Fibroblast of mammary gland (primary cell): ENCODE results near the gene ZNF502.
A peak's percentile ranks its signal among the peaks of the same experiment; 100 is the strongest.

Experiments used
- DNase-seq: peaks from one replicate; pipeline ENCODE4 v3.0.0-alpha.2; 2010; ENCODE audit warnings: low read depth
- H3K4me3 ChIP-seq: 2 replicates; pipeline ENCODE4 v1.5.1; 2011; ENCODE audit warnings: low read depth, mild to moderate bottlenecking, low read length, moderate library complexity; ENCODE audit not compliant: control insufficient read depth
- TF ChIP-seq, protein P1 (sequence below): conservative IDR thresholded peaks from 2 replicates; pipeline ENCODE4 v1.5.1; 2011; ENCODE audit warnings: low read depth, low read length, inconsistent platforms; ENCODE audit not compliant: control insufficient read depth, insufficient read depth

The ZNF502 gene

GRCh38 chr3:44729384-44729910 is 17.0 kb downstream of the ZNF502 start, which contains the start of gene ZNF501:
Gene ZNF501, plus strand, starts transcription at chr3:44729635. Its CDS starts 4,787 bp downstream, at chr3:44734422.
- TF ChIP-seq, protein P1, sequence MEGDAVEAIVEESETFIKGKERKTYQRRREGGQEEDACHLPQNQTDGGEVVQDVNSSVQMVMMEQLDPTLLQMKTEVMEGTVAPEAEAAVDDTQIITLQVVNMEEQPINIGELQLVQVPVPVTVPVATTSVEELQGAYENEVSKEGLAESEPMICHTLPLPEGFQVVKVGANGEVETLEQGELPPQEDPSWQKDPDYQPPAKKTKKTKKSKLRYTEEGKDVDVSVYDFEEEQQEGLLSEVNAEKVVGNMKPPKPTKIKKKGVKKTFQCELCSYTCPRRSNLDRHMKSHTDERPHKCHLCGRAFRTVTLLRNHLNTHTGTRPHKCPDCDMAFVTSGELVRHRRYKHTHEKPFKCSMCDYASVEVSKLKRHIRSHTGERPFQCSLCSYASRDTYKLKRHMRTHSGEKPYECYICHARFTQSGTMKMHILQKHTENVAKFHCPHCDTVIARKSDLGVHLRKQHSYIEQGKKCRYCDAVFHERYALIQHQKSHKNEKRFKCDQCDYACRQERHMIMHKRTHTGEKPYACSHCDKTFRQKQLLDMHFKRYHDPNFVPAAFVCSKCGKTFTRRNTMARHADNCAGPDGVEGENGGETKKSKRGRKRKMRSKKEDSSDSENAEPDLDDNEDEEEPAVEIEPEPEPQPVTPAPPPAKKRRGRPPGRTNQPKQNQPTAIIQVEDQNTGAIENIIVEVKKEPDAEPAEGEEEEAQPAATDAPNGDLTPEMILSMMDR, result no peak
- DNase-seq, result peak; percentile 94
- peak within 1 kb of the TSS; percentile 82 for H3K4me3 ChIP-seq

- no peak overlapping the region for H3K4me3 ChIP-seq
- no peak for DNase-seq
- TF ChIP-seq, protein P1, result no peak
Observed at GRCh38 chr3:44734646-44735168, 22.2 kb downstream of the ZNF502 start.

GRCh38 chr3:44761101-44761423 is 48.6 kb downstream of the ZNF502 start:
- peak overlapping the region; percentile 94 for H3K4me3 ChIP-seq
- no peak for DNase-seq
- TF ChIP-seq, protein P1, result no peak

DNA sequence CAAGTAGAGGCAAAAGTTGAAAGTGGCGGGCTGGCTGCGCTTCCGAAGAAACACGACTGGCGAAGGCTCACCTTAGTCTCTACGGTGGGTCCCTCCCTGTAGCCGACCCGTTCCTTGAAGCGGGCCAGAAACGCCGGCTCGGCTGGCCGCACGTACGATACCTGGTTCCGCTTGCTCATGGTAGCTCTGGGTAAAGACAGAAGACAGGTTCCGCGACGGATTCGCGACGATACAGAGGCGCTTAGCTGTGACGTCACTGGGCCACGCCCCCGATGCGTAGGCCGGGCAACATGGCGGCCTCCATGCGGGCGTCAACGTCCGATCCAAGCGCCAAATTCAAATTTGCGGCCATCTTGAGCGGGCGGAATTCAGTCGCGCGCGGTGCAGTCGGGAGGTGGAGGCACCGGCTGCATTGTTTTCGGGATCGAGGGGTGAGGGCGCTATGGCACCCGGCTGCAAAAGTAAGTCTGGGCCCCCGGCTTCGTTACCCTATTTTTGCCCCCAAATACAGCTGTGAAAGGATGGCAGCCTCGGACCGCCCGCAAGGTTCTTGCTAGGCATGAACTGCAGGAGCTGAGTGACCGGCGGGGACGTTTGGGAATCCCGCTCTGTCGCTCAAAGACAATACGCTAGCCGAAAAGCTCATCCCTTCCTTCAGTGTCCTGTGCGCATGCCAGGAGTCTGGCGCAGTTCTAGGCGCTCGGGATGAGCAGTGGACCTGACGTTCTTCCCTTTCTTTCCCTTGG is 49.1 kb downstream of the ZNF502 start, which contains the start of the genes KIAA1143 and KIF15:
Gene KIAA1143 (minus strand): TSS at position 196 of the 746 bp plus-strand sequence. CDS start 17 bp downstream, at position 179.
Gene KIF15 (plus strand): TSS at position 371 of the 746 bp plus-strand sequence. CDS start 72 bp downstream, at position 443.
- H3K4me3 ChIP-seq, result peak within 1 kb of the TSS; percentile 94
- TF ChIP-seq, protein P1, result no peak
- peak; percentile 95 for DNase-seq

DNA sequence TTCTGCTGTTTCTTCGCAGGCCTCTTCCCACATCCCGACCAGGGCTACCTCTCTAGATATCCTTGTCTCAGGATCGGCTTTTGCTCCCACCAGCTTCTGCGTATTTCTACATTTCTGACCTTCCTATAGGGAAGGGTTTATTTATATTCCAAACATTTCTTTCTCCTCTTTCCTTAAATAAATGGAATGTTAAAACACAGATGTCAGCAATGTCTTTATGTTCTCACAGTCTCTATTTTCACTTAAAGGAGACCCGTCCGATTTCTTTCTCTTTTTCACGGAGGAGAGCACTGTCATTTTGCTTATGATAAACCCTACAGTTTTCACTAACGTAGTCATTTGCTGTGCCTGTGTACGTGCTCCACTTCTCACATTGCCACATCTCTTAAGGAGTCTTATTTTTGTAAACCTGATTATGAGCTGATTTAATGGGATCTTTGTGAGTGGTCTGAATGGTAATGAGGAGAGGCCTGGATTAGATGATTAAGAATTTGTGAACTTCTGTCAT is 49.8 kb downstream of the ZNF502 start:
- peak; percentile 18 for DNase-seq
- H3K4me3 ChIP-seq, result peak overlapping the region; percentile 94
- TF ChIP-seq, protein P1, result no peak

DNA sequence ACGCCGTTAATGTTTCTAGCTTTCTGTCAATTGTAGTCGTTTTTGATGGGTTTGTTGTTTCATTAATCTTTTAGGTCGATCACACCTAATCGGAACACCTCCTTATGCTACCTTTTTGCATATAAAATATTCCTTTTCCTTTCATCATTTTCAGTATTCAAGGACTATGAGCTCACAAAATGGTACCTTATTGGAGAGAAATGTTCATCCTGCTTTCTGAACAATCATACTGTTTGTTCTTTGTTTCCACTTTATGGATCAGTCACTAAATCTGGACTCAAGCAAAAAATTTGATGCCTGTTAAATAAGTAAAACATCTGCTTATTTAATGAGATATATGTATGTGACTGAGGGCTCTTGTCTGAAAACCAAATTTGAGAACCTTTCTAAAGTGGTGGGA is 50.2 kb downstream of the ZNF502 start:
- TF ChIP-seq, protein P1, result no peak
- no peak for DNase-seq
- peak overlapping the region; percentile 94 for H3K4me3 ChIP-seq
